IMR-90 (cell line): ENCODE data around the gene CASZ1. TPM values are rescaled to one million over a fixed set of nuclear protein-coding genes. Genes with fewer than 3 reads are reported as not detected.
A peak's percentile ranks its signal among the peaks of the same experiment; 100 is the strongest.

Experiments used
- ATAC-seq: fragments of 200-7000 bp; cut with Tn5 transposase; 2 replicates; pipeline ENCODE4 v1.9.1; 2020; ENCODE audit warnings: low read depth, mild to moderate bottlenecking, moderate library complexity
- BruUV-seq: library from RNA; stranded (reverse); fragments of 400-500 nt; replicated peaks from 2 replicates; lab custom pipeline; 2021; lab: Mats Ljungman, UMichigan
- CTCF ChIA-PET: fragments of 300-600 bp; formaldehyde crosslinking; extraction: SDS; loops from one replicate; lab custom pipeline; 2021; ENCODE audit warnings: antibody characterized with exemption; lab: Yijun Ruan, JAX
- POLR2A ChIA-PET: fragments of 300-600 bp; sonication (Branson Sonifier 250); formaldehyde crosslinking; loops from one replicate; lab custom pipeline; 2022; ENCODE audit warnings: antibody characterized with exemption; ENCODE audit not compliant: unreplicated experiment; lab: Charles Lee
- DNase-seq: peaks from one replicate; pipeline ENCODE4 v3.0.0; 2013
- H2AFZ ChIP-seq: replicated peaks from 2 replicates; pipeline ENCODE3; 2013; ENCODE audit warnings: low read length, mild to moderate bottlenecking; ENCODE audit not compliant: poor library complexity
- H2AK5ac ChIP-seq: 2 replicates; pipeline ENCODE4 v1.6.1; 2013; ENCODE audit warnings: low read depth, low read length, inconsistent platforms
- H2AK9ac ChIP-seq: replicated peaks from 2 replicates; pipeline ENCODE3; 2013; ENCODE audit warnings: mild to moderate bottlenecking, low read depth, low read length, moderate library complexity; ENCODE audit not compliant: poor library complexity
- H2BK120ac ChIP-seq: 2 replicates; pipeline ENCODE4 v1.6.1; 2013; ENCODE audit warnings: low read depth, low read length, inconsistent platforms
- H2BK15ac ChIP-seq: 3 replicates; pipeline ENCODE4 v1.6.1; 2013; ENCODE audit warnings: low read depth, low read length, inconsistent platforms
- H2BK20ac ChIP-seq: 2 replicates; pipeline ENCODE4 v1.6.1; 2013; ENCODE audit warnings: low read depth, mild to moderate bottlenecking, inconsistent platforms, low read length, moderate library complexity
- H2BK5ac ChIP-seq: 2 replicates; pipeline ENCODE4 v1.6.1; 2013; ENCODE audit warnings: mild to moderate bottlenecking, low read depth, low read length, inconsistent platforms; ENCODE audit not compliant: poor library complexity, severe bottlenecking
- H3K14ac ChIP-seq: replicated peaks from 2 replicates; pipeline ENCODE4 v1.6.1; 2013; ENCODE audit warnings: low read depth, low read length, inconsistent platforms
- H3K18ac ChIP-seq: 2 replicates; pipeline ENCODE4 v1.6.1; 2013; ENCODE audit warnings: low read depth, low read length, control low read depth
- H3K23ac ChIP-seq: 2 replicates; pipeline ENCODE4 v1.6.1; 2013; ENCODE audit warnings: low read depth, low read length, inconsistent platforms
- H3K27ac ChIP-seq: 2 replicates; pipeline ENCODE4 v1.5.1; 2013; ENCODE audit warnings: mild to moderate bottlenecking, control low read depth, low read length; ENCODE audit not compliant: insufficient read depth
- H3K27me3 ChIP-seq: 2 replicates; pipeline ENCODE4 v1.6.1; 2013; ENCODE audit warnings: low read length; ENCODE audit not compliant: control insufficient read depth, insufficient read depth
- H3K36me3 ChIP-seq: 2 replicates; pipeline ENCODE4 v1.6.1; 2013; ENCODE audit warnings: low read length, mixed read lengths; ENCODE audit not compliant: control insufficient read depth, insufficient read depth
- H3K4ac ChIP-seq: 2 replicates; pipeline ENCODE4 v1.6.1; 2013; ENCODE audit warnings: low read depth, low read length, inconsistent platforms
- H3K4me1 ChIP-seq: 2 replicates; pipeline ENCODE4 v1.6.1; 2013; ENCODE audit warnings: low read length, mixed read lengths; ENCODE audit not compliant: control insufficient read depth, insufficient read depth
- H3K4me2 ChIP-seq: 2 replicates; pipeline ENCODE4 v1.6.1; 2013; ENCODE audit warnings: low read depth, mild to moderate bottlenecking, control low read depth, low read length, moderate library complexity
- H3K4me3 ChIP-seq: 2 replicates; pipeline ENCODE4 v1.5.1; 2013; ENCODE audit warnings: low read depth, mild to moderate bottlenecking, control low read depth, low read length, moderate library complexity; ENCODE audit not compliant: insufficient read depth
- H3K56ac ChIP-seq: 2 replicates; pipeline ENCODE4 v1.6.1; 2013; ENCODE audit warnings: low read length, inconsistent platforms; ENCODE audit not compliant: insufficient read depth; ENCODE audit errors: extremely low read depth
- H3K79me1 ChIP-seq, 2 experiments: 2 replicates each; pipeline ENCODE4 v1.6.1; 2013; ENCODE audit warnings: low read length in 2 of 2, inconsistent platforms in 1 of 2, low read depth in 1 of 2
- H3K9ac ChIP-seq: 2 replicates; pipeline ENCODE4 v1.6.1; 2013; ENCODE audit warnings: low read depth, low read length, control low read depth
- H3K9me1 ChIP-seq: 2 replicates; pipeline ENCODE4 v1.6.1; 2013; ENCODE audit warnings: low read length, inconsistent platforms; ENCODE audit not compliant: insufficient read depth
- H3K9me3 ChIP-seq: 2 replicates; pipeline ENCODE4 v1.6.1; 2013; ENCODE audit warnings: low read length; ENCODE audit not compliant: control insufficient read depth, insufficient read depth
- H4K20me1 ChIP-seq: 2 replicates; pipeline ENCODE4 v1.6.1; 2013; ENCODE audit warnings: low read length, inconsistent platforms; ENCODE audit not compliant: insufficient read depth
- H4K5ac ChIP-seq: 2 replicates; pipeline ENCODE4 v1.6.1; 2013; ENCODE audit warnings: mild to moderate bottlenecking, low read depth, low read length, control low read depth
- H4K8ac ChIP-seq, 2 experiments: 2 replicates each; pipeline ENCODE4 v1.6.1; 2013; ENCODE audit warnings: low read depth in 2 of 2, low read length in 2 of 2, control low read depth in 1 of 2, inconsistent platforms in 1 of 2
- H4K91ac ChIP-seq: 2 replicates; pipeline ENCODE4 v1.6.1; 2013; ENCODE audit warnings: low read depth, low read length, inconsistent platforms; ENCODE audit not compliant: insufficient read depth
- BHLHE40 ChIP-seq: fragments of 150-350 bp; IDR thresholded peaks from 2 replicates; pipeline ENCODE4 v1.6.1; 2016; ENCODE audit warnings: mild to moderate bottlenecking, low read depth, low read length
- CHD1 ChIP-seq: IDR thresholded peaks from 2 replicates; pipeline ENCODE4 v1.6.1; 2012; ENCODE audit warnings: low read depth, low read length, improper control_type of control experiment
- ELK1 ChIP-seq: fragments of 150-350 bp; IDR thresholded peaks from 2 replicates; pipeline ENCODE4 v1.6.1; 2016; ENCODE audit warnings: low read depth, mild to moderate bottlenecking, low read length, moderate library complexity, borderline replicate concordance
- FOS ChIP-seq: fragments of 150-350 bp; IDR thresholded peaks from 2 replicates; pipeline ENCODE4 v1.6.1; 2016; ENCODE audit warnings: low read depth, low read length
- POLR2A ChIP-seq: IDR thresholded peaks from 2 replicates; pipeline ENCODE4 v1.6.1; 2012; ENCODE audit warnings: mild to moderate bottlenecking, low read depth, low read length
- RAD21 ChIP-seq: IDR thresholded peaks from 2 replicates; pipeline ENCODE4 v1.6.1; 2012; ENCODE audit warnings: low read length, improper control_type of control experiment
- RFX5 ChIP-seq: IDR thresholded peaks from 2 replicates; pipeline ENCODE4 v1.8.0; 2012; ENCODE audit warnings: low read depth, mild to moderate bottlenecking, low read length, moderate library complexity
- SMC3 ChIP-seq: fragments of 150-350 bp; IDR thresholded peaks from 2 replicates; pipeline ENCODE4 v1.6.1; 2016; ENCODE audit warnings: low read depth, mild to moderate bottlenecking, antibody characterized with exemption, low read length, moderate library complexity
- WGBS, 2 experiments: methylation state at CpG; one replicate each; pipeline versions ENCODE4 v1.1.5 to v1.1.7; 2013; ENCODE audit warnings: missing lambda C conversion rate in 2 of 2; ENCODE audit not compliant: insufficient read length in 1 of 2; ENCODE audit errors: extremely low coverage in 2 of 2; 5-methylcytosine and 5-hydroxymethylcytosine counted together
- dilution Hi-C: fragments of 300-500 bp; cut with HindIII; formaldehyde crosslinking; loops from one replicate; pipeline ENCODE4 v1.14.3; 2018; ENCODE audit warnings: low sequenced_read_pairs; ENCODE audit not compliant: unreplicated experiment
- in situ Hi-C: fragments of 300-500 bp; cut with MboI; formaldehyde crosslinking; loops from 3 replicates; pipeline ENCODE4 v1.14.3; 2019; ENCODE audit warnings: low sequenced_read_pairs, inconsistent platforms, mixed read lengths
- intact Hi-C: fragments of 100-400 bp; cut with micrococcal nuclease; formaldehyde crosslinking; loops from 2 replicates; pipeline ENCODE4 v1.10.0; 2022
- polyA plus RNA-seq, 3 experiments: library from polyadenylated mRNA; depleted of rRNA; stranded (reverse); fragments of >200 nt; gene quantifications; 2 replicates each; pipeline ENCODE4 v1.2.3, GENCODE V29; 2012; ENCODE audit warnings: low replicate concordance in 1 of 3
- total RNA-seq: library from RNA; depleted of rRNA; stranded (reverse); fragments of >200 nt; gene quantifications from 2 replicates; pipeline ENCODE4 v1.2.3, GENCODE V29; 2012
- TF ChIP-seq, protein P1 (sequence below): fragments of 150-350 bp; IDR thresholded peaks from 2 replicates; pipeline ENCODE4 v1.6.1; 2017; ENCODE audit warnings: mild to moderate bottlenecking, antibody characterized with exemption, low read length, low read depth

Gene CASZ1
- total and polyA plus RNA-seq, 2 of the 4 experiments (the other 2 are of a cell fraction), result 0.18 to 0.24 TPM

GRCh38 chr1:10678852-10679251 is 117.6 kb downstream of the CASZ1 start:
- Histone ChIP-seq H3K18ac (no peak overlapping the region), H3K4me2 (no peak overlapping the region), H3K9ac (no peak overlapping the region), H4K91ac (no peak overlapping the region), H2AK9ac (peak overlapping the region; percentile 31), H2AK5ac (no peak overlapping the region), H3K23ac (no peak overlapping the region), H3K9me1 (no peaks in the 10 kb centered on the region), H2AFZ (no peak overlapping the region), H3K27ac (no peak overlapping the region), H3K79me1 (no peaks in the 10 kb centered on the region), H2BK20ac (no peak overlapping the region), H2BK5ac (no peak overlapping the region), H3K9me3 (no peaks in the 10 kb centered on the region), H3K4me1 (peaks cover 3% of the 10 kb centered on the region; the same call in 1 of the 2 replicates), H3K4me3 (no peak overlapping the region), H4K5ac (no peak overlapping the region), H3K27me3 (peaks cover 5% of the 10 kb centered on the region; the same call in 1 of the 2 replicates), H3K14ac (no peak overlapping the region), H3K36me3 (no peaks in the 10 kb centered on the region), H2BK15ac (no peak overlapping the region), H4K8ac (no peak overlapping the region), H4K20me1 (no peaks in the 10 kb centered on the region), H3K4ac (no peak overlapping the region), H2BK120ac (no peak overlapping the region), H3K56ac (no peak overlapping the region)
- dilution Hi-C loops (no loop called here), intact Hi-C loops (no loop called here), in situ Hi-C loops (no loop called here)
- TF ChIP-seq POLR2A (no peak), CHD1 (no peak), RFX5 (no peak), RAD21 (no peak), BHLHE40 (no peak), SMC3 (no peak), FOS (no peak), ELK1 (no peak)
- TF ChIP-seq, protein P1, sequence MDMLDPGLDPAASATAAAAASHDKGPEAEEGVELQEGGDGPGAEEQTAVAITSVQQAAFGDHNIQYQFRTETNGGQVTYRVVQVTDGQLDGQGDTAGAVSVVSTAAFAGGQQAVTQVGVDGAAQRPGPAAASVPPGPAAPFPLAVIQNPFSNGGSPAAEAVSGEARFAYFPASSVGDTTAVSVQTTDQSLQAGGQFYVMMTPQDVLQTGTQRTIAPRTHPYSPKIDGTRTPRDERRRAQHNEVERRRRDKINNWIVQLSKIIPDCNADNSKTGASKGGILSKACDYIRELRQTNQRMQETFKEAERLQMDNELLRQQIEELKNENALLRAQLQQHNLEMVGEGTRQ, result no peak
- ChIA-PET POLR2A (no interaction called here), CTCF (no interaction called here)
- BruUV-seq, result no TSS peak
- no peak for DNase-seq
- 90% methylated on average over 2 of the region's 11 CpGs; no CpG with 5 or more reads in 1 of the 2 experiments for WGBS, 2 experiments
- ATAC-seq, result no peak
